Fibroblast of lung (primary cell): Measurements from ENCODE around the gene NAPB. TPM values are rescaled to one million over a fixed set of nuclear protein-coding genes. Genes with fewer than 3 reads are reported as not detected.
A peak's percentile ranks its signal among the peaks of the same experiment; 100 is the strongest.

Experiments
- DNase-seq, 2 donors: peaks; one replicate each; pipeline versions ENCODE4 v3.0.0 to v3.0.0-alpha.2; 2010; ENCODE audit warnings: low read depth in 2 of 2
- H2AFZ ChIP-seq: 2 replicates; pipeline ENCODE4 v1.5.1; 2012; ENCODE audit warnings: low read length, control low read depth, inconsistent platforms
- H3K27ac ChIP-seq: 2 replicates; pipeline ENCODE4 v1.5.1; 2011; ENCODE audit warnings: low read length, control low read depth; ENCODE audit not compliant: insufficient read depth
- H3K27me3 ChIP-seq: 2 replicates; pipeline ENCODE4 v1.5.1; 2011; ENCODE audit warnings: mild to moderate bottlenecking, low read length; ENCODE audit not compliant: control insufficient read depth, insufficient read depth
- H3K36me3 ChIP-seq: 2 replicates; pipeline ENCODE4 v1.5.1; 2011; ENCODE audit warnings: low read length; ENCODE audit not compliant: control insufficient read depth, insufficient read depth
- H3K4me1 ChIP-seq: 2 replicates; pipeline ENCODE4 v1.5.1; 2011; ENCODE audit warnings: low read length; ENCODE audit not compliant: control insufficient read depth, insufficient read depth; ENCODE audit errors: extremely low read depth
- H3K4me2 ChIP-seq: 2 replicates; pipeline ENCODE4 v1.5.1; 2011; ENCODE audit warnings: low read length, control low read depth; ENCODE audit not compliant: insufficient read depth; ENCODE audit errors: extremely low read depth
- H3K4me3 ChIP-seq, 4 experiments: fragments of 200-600 bp in 1 of 4; sonication (generic) in 1 of 4; replicated peaks in 1 of 4; 2 replicates each; pipeline ENCODE4 v1.5.1; 2011 to 2016; ENCODE audit warnings: low read length in 4 of 4, low read depth in 3 of 4, mild to moderate bottlenecking in 3 of 4, control low read depth in 2 of 4, inconsistent platforms in 1 of 4, mixed read lengths in 1 of 4; ENCODE audit not compliant: insufficient read depth in 1 of 4; ENCODE audit errors: control extremely low read depth in 1 of 4
- H3K79me2 ChIP-seq: 2 replicates; pipeline ENCODE4 v1.5.1; 2012; ENCODE audit warnings: mild to moderate bottlenecking, low read length, inconsistent platforms; ENCODE audit not compliant: control insufficient read depth, insufficient read depth
- H3K9ac ChIP-seq: 2 replicates; pipeline ENCODE4 v1.5.1; 2011; ENCODE audit warnings: mild to moderate bottlenecking, low read length, control low read depth; ENCODE audit not compliant: insufficient read depth
- H3K9me3 ChIP-seq: 2 replicates; pipeline ENCODE4 v1.5.1; 2012; ENCODE audit warnings: low read depth, low read length; ENCODE audit not compliant: control insufficient read depth, insufficient read depth
- H4K20me1 ChIP-seq: 2 replicates; pipeline ENCODE4 v1.5.1; 2011; ENCODE audit warnings: low read length; ENCODE audit not compliant: control insufficient read depth, insufficient read depth; ENCODE audit errors: extremely low read depth
- CTCF ChIP-seq, 2 donors: IDR thresholded peaks in 1 of 2; conservative IDR thresholded peaks in 1 of 2; 1 replicate in 1 of 2; 2 replicates in 1 of 2; pipeline ENCODE4 v1.5.1; 2011 to 2012; ENCODE audit warnings: low read length in 2 of 2, control low read depth in 1 of 2, inconsistent platforms in 1 of 2, low read depth in 1 of 2, mild to moderate bottlenecking in 1 of 2
- EZH2 ChIP-seq: IDR thresholded peaks from 2 replicates; pipeline ENCODE4 v1.5.1; 2012; ENCODE audit warnings: low read length, control low read depth, mild to moderate bottlenecking; ENCODE audit errors: missing control alignments
- polyA plus RNA-seq, 2 donors: library from polyadenylated mRNA; depleted of rRNA in 1 of 2; stranded (reverse) in 1 of 2; unstranded in 1 of 2; fragments of >200 nt; gene quantifications; 2 replicates each; pipeline ENCODE4 v1.2.1, GENCODE V29; 2011 to 2012; ENCODE audit warnings: missing spikeins in 1 of 2
- total RNA-seq: library from RNA; depleted of rRNA; stranded (reverse); fragments of >200 nt; gene quantifications from 2 replicates; pipeline ENCODE4 v1.2.1, GENCODE V29; 2014

The NAPB gene
- total and polyA plus RNA-seq, 2 donors (not counting 1 experiment from before 2014, with no cell fraction given), result 5.1 to 12.6 TPM

GRCh38 chr20:23367770-23368169 lies 53.5 kb downstream of the NAPB start:
- H4K20me1 ChIP-seq, result no peaks in the 10 kb centered on the region
- no peak overlapping the region for H3K4me2 ChIP-seq
- H3K36me3 ChIP-seq, result peaks cover 15% of the 10 kb centered on the region
- no peak overlapping the region for H3K4me3 ChIP-seq
- H3K9ac ChIP-seq, result no peak overlapping the region
- no peak overlapping the region for H2AFZ ChIP-seq
- TF ChIP-seq EZH2 (no peak), CTCF (conservative IDR thresholded peaks at IDR 0.05 in 1 of 2, IDR thresholded peaks at IDR 0.05 in 1 of 2; ENCODE audit: low read depth in 1 of 2, low read length in 2 of 2) (no peak)
- DNase-seq, result peak in 1 of 2 donors; percentile 40
- peaks cover 10% of the 10 kb centered on the region for H3K4me1 ChIP-seq
- H3K9me3 ChIP-seq, result no peaks in the 10 kb centered on the region
- H3K27me3 ChIP-seq, result no peaks in the 10 kb centered on the region
- H3K27ac ChIP-seq, result no peak overlapping the region
- peaks cover 50% of the 10 kb centered on the region for H3K79me2 ChIP-seq

- peak in 1 of 2 donors; percentile 17 for DNase-seq
- no peak overlapping the region for H3K9ac ChIP-seq
- no peaks in the 10 kb centered on the region for H3K27me3 ChIP-seq
- no peaks in the 10 kb centered on the region for H3K9me3 ChIP-seq
- H3K4me1 ChIP-seq, result peaks cover 10% of the 10 kb centered on the region
- H3K79me2 ChIP-seq, result peaks cover 56% of the 10 kb centered on the region
- TF ChIP-seq EZH2, result no peak
- TF ChIP-seq CTCF (conservative IDR thresholded peaks at IDR 0.05 in 1 of 2, IDR thresholded peaks at IDR 0.05 in 1 of 2; ENCODE audit: low read depth in 1 of 2, low read length in 2 of 2), result no peak
- no peak overlapping the region for H2AFZ ChIP-seq
- no peak overlapping the region for H3K4me2 ChIP-seq
- H4K20me1 ChIP-seq, result no peaks in the 10 kb centered on the region
- peaks cover 12% of the 10 kb centered on the region for H3K36me3 ChIP-seq
- H3K4me3 ChIP-seq, result no peak overlapping the region
- no peak overlapping the region for H3K27ac ChIP-seq
Observed at GRCh38 chr20:23366384-23366783, 54.9 kb downstream of the NAPB start.

- no peaks in the 10 kb centered on the region for H3K9me3 ChIP-seq
- H2AFZ ChIP-seq, result no peak overlapping the region
- H3K4me1 ChIP-seq, result peaks cover 17% of the 10 kb centered on the region
- no peak overlapping the region for H3K4me3 ChIP-seq
- no peak overlapping the region for H3K4me2 ChIP-seq
- H3K27me3 ChIP-seq, result no peaks in the 10 kb centered on the region
- peaks cover 12% of the 10 kb centered on the region for H3K36me3 ChIP-seq
- H3K27ac ChIP-seq, result no peak overlapping the region
- H3K9ac ChIP-seq, result no peak overlapping the region
- H4K20me1 ChIP-seq, result no peaks in the 10 kb centered on the region
- TF ChIP-seq EZH2, result no peak
- TF ChIP-seq CTCF (conservative IDR thresholded peaks at IDR 0.05 in 1 of 2, IDR thresholded peaks at IDR 0.05 in 1 of 2; ENCODE audit: low read depth in 1 of 2, low read length in 2 of 2), result no peak
- peaks cover 56% of the 10 kb centered on the region for H3K79me2 ChIP-seq
- DNase-seq, result no peak
Observed at GRCh38 chr20:23365390-23366165, 55.7 kb downstream of the NAPB start.
